Neutrophil (primary cell): Measurements from ENCODE around the gene SMURF1.
"Not testable (repeated sequence)": the region's sequence is repeated elsewhere in the genome, so short reads cannot be mapped to it uniquely, and the experiment has no call there.

Experiments used
- H3K27ac ChIP-seq: fragments of 200-600 bp; sonication (generic); 2 replicates; pipeline ENCODE4 v1.5.1; 2016; ENCODE audit warnings: mild to moderate bottlenecking, moderate library complexity
- H3K27me3 ChIP-seq: fragments of 200-600 bp; sonication (generic); 2 replicates; pipeline ENCODE4 v1.6.0; 2016; ENCODE audit warnings: mild to moderate bottlenecking
- H3K36me3 ChIP-seq: fragments of 200-600 bp; sonication (generic); 2 replicates; pipeline ENCODE4 v1.5.1; 2017
- H3K4me1 ChIP-seq, 2 experiments: fragments of 200-600 bp in 1 of 2; sonication (generic) in 1 of 2; 1 replicate in 1 of 2; 2 replicates in 1 of 2; pipeline versions ENCODE4 v1.5.1 to v1.6.1; 2013 to 2016; ENCODE audit warnings: low read depth in 1 of 2, low read length in 1 of 2, mild to moderate bottlenecking in 1 of 2, moderate library complexity in 1 of 2; ENCODE audit not compliant: control insufficient read depth in 1 of 2, insufficient read depth in 1 of 2
- H3K4me3 ChIP-seq, 2 experiments: fragments of 200-600 bp in 1 of 2; sonication (generic) in 1 of 2; 1 replicate in 1 of 2; 2 replicates in 1 of 2; pipeline ENCODE4 v1.5.1; 2013 to 2016; ENCODE audit warnings: low read depth in 1 of 2, low read length in 1 of 2, mild to moderate bottlenecking in 1 of 2, moderate library complexity in 1 of 2
- H3K9me3 ChIP-seq: fragments of 200-600 bp; sonication (generic); 2 replicates; pipeline ENCODE4 v1.5.1; 2016
- TF ChIP-seq, protein P1 (sequence below): fragments of 200-600 bp; sonication (generic); IDR thresholded peaks from 2 replicates; pipeline ENCODE4 v1.5.1; 2016; ENCODE audit warnings: antibody characterized with exemption

SMURF1 gene

GRCh38 chr7:99170730-99171074, 26.8 kb upstream of the SMURF1 start:
- no peaks in the 10 kb centered on the region for H3K4me1 ChIP-seq
- no peaks in the 10 kb centered on the region for H3K9me3 ChIP-seq
- no peaks in the 10 kb centered on the region for H3K36me3 ChIP-seq
- no peak overlapping the region for H3K27ac ChIP-seq
- H3K4me3 ChIP-seq = no peak overlapping the region
- peaks cover 10% of the 10 kb centered on the region for H3K27me3 ChIP-seq
- TF ChIP-seq, protein P1, sequence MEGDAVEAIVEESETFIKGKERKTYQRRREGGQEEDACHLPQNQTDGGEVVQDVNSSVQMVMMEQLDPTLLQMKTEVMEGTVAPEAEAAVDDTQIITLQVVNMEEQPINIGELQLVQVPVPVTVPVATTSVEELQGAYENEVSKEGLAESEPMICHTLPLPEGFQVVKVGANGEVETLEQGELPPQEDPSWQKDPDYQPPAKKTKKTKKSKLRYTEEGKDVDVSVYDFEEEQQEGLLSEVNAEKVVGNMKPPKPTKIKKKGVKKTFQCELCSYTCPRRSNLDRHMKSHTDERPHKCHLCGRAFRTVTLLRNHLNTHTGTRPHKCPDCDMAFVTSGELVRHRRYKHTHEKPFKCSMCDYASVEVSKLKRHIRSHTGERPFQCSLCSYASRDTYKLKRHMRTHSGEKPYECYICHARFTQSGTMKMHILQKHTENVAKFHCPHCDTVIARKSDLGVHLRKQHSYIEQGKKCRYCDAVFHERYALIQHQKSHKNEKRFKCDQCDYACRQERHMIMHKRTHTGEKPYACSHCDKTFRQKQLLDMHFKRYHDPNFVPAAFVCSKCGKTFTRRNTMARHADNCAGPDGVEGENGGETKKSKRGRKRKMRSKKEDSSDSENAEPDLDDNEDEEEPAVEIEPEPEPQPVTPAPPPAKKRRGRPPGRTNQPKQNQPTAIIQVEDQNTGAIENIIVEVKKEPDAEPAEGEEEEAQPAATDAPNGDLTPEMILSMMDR = no peak

GRCh38 chr7:99170065-99170729, 26.3 kb upstream of the SMURF1 start:
- H3K9me3 ChIP-seq = no peaks in the 10 kb centered on the region
- peaks cover 10% of the 10 kb centered on the region for H3K27me3 ChIP-seq
- H3K4me1 ChIP-seq = no peaks in the 10 kb centered on the region
- H3K36me3 ChIP-seq = no peaks in the 10 kb centered on the region
- no peak overlapping the region for H3K27ac ChIP-seq
- TF ChIP-seq, protein P1 = no peak
- no peak overlapping the region for H3K4me3 ChIP-seq

GRCh38 chr7:99167072-99167471, 23.2 kb upstream of the SMURF1 start:
- Histone ChIP-seq H3K4me3 (no peak overlapping the region), H3K27ac (no peak overlapping the region)
- TF ChIP-seq, protein P1 = no peak

GRCh38 chr7:99165816-99166215, 21.9 kb upstream of the SMURF1 start:
- Histone ChIP-seq H3K27ac (no peak overlapping the region), H3K9me3 (no peaks in the 10 kb centered on the region), H3K27me3 (no peaks in the 10 kb centered on the region), H3K4me1 (no peaks in the 10 kb centered on the region), H3K36me3 (no peaks in the 10 kb centered on the region), H3K4me3 (no peak overlapping the region)
- TF ChIP-seq, protein P1 = no peak

More at GRCh38 chr7:99167072-99167471, 23.2 kb upstream of the SMURF1 start:
- H3K4me1 ChIP-seq = no peaks in the 10 kb centered on the region
- H3K9me3 ChIP-seq = no peaks in the 10 kb centered on the region
- H3K27me3 ChIP-seq = peaks cover 4% of the 10 kb centered on the region
- no peaks in the 10 kb centered on the region for H3K36me3 ChIP-seq

DNA sequence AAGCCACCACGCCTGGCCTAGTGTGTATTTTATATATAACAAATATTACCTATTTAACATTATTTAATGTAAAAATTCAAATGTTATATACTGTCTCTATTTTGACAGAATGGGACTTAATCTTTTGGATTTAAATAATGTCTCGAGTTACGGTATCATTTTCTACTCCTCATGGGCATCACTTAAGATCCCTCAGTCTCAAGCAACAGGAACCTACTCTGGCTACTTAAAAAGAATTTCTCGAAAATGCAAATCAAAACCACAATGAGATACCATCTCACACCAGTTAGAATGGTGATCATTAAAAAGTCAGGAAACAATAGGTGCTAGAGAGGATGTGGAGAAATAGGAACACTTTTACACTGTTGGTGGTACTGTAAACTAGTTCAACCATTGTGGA, 19.8 kb upstream of the SMURF1 start:
- H3K27ac ChIP-seq, H3K27me3 ChIP-seq, H3K4me1 ChIP-seq, H3K4me3 ChIP-seq, H3K36me3 ChIP-seq, H3K9me3 ChIP-seq: not testable (repeated sequence)

GRCh38 chr7:99156649-99157048, 12.7 kb upstream of the SMURF1 start:
- H3K9me3 ChIP-seq = no peaks in the 10 kb centered on the region
- no peaks in the 10 kb centered on the region for H3K27me3 ChIP-seq
- no peak overlapping the region for H3K27ac ChIP-seq
- no peak overlapping the region for H3K4me3 ChIP-seq
- no peaks in the 10 kb centered on the region for H3K4me1 ChIP-seq
- TF ChIP-seq, protein P1 = no peak
- H3K36me3 ChIP-seq = no peaks in the 10 kb centered on the region
